SU-DHL-6 (cell line): ENCODE measurements around the gene PRKD1.
A peak's percentile ranks its signal among the peaks of the same experiment; 100 is the strongest.

Experiments
- H2AFZ ChIP-seq: fragments of 200-600 bp; sonication (generic); 2 replicates; pipeline ENCODE4 v1.6.1; 2014; ENCODE audit warnings: low read depth, mild to moderate bottlenecking, moderate library complexity, mixed read lengths, antibody characterized with exemption, low read length; ENCODE audit not compliant: severe bottlenecking
- H3F3A ChIP-seq: fragments of 200-600 bp; shearing (Covaris generic); 2 replicates; pipeline ENCODE4 v1.6.0; 2016; ENCODE audit warnings: antibody characterized with exemption, mild to moderate bottlenecking; ENCODE audit not compliant: insufficient read depth
- H3K27ac ChIP-seq: fragments of 200-600 bp; sonication (generic); 2 replicates; pipeline ENCODE4 v1.5.1; 2016; ENCODE audit warnings: low read depth, mild to moderate bottlenecking, low read length, moderate library complexity, mixed read lengths
- H3K27me3 ChIP-seq: fragments of 200-600 bp; sonication (generic), shearing (Covaris generic); 2 replicates; pipeline ENCODE4 v1.6.0; 2014; ENCODE audit warnings: mild to moderate bottlenecking, low read length
- H3K36me3 ChIP-seq: fragments of 200-600 bp; sonication (generic); 2 replicates; pipeline ENCODE4 v1.6.1; 2014; ENCODE audit warnings: mild to moderate bottlenecking, low read length, mixed read lengths
- H3K4me2 ChIP-seq: fragments of 300-600, 200-600 bp; shearing (Covaris generic), sonication (generic); 2 replicates; pipeline ENCODE4 v1.6.0; 2014; ENCODE audit warnings: low read length, low read depth, mild to moderate bottlenecking; ENCODE audit not compliant: poor library complexity, severe bottlenecking
- H3K4me3 ChIP-seq: fragments of 200-600 bp; sonication (generic); 2 replicates; pipeline ENCODE4 v1.5.1; 2014; ENCODE audit warnings: antibody characterized with exemption, low read length, mild to moderate bottlenecking, mixed read lengths; ENCODE audit not compliant: insufficient read depth, poor library complexity, severe bottlenecking
- H3K79me2 ChIP-seq: fragments of 200-600 bp; sonication (generic); 2 replicates; pipeline ENCODE4 v1.6.1; 2014; ENCODE audit warnings: mild to moderate bottlenecking, low read length, moderate library complexity; ENCODE audit not compliant: insufficient read depth
- H3K9ac ChIP-seq: fragments of 200-600 bp; sonication (generic); 2 replicates; pipeline ENCODE4 v1.7.0; 2014; ENCODE audit warnings: mild to moderate bottlenecking, low read length
- H3K9me2 ChIP-seq: fragments of 200-600 bp; sonication (generic); replicated peaks from 2 replicates; pipeline ENCODE4 v1.6.1; 2014; ENCODE audit warnings: low read length; ENCODE audit not compliant: insufficient read depth
- H3K9me3 ChIP-seq: fragments of 200-600 bp; sonication (generic); 2 replicates; pipeline ENCODE4 v1.6.1; 2014; ENCODE audit warnings: low read length, mixed read lengths; ENCODE audit not compliant: insufficient read depth
- H4K20me1 ChIP-seq: fragments of 200-600 bp; sonication (generic); 2 replicates; pipeline ENCODE4 v1.6.1; 2014; ENCODE audit warnings: low read depth, mild to moderate bottlenecking, antibody characterized with exemption, low read length, moderate library complexity, mixed read lengths
- CTCF ChIP-seq: fragments of 200-600 bp; sonication (generic); IDR thresholded peaks from one replicate; pipeline ENCODE4 v1.5.1; 2017; ENCODE audit warnings: antibody characterized with exemption, mild to moderate bottlenecking, low read length, moderate library complexity; ENCODE audit not compliant: insufficient read depth, poor library complexity, severe bottlenecking
- EZH2phosphoT487 ChIP-seq: fragments of 200-600 bp; sonication (generic), shearing (Covaris generic); conservative IDR thresholded peaks from 2 replicates; pipeline ENCODE4 v1.6.1; 2018; ENCODE audit warnings: mild to moderate bottlenecking, antibody characterized with exemption, low read length, moderate library complexity, mixed read lengths

The PRKD1 gene

GRCh38 chr14:29918981-29919380 is 8.7 kb downstream of the PRKD1 start:
- TF ChIP-seq EZH2phosphoT487: no peak
- TF ChIP-seq CTCF: no peak
- no peak overlapping the region for H3K27ac ChIP-seq
- H3K9ac ChIP-seq: no peak overlapping the region
- no peaks in the 10 kb centered on the region for H3F3A ChIP-seq
- no peaks in the 10 kb centered on the region for H4K20me1 ChIP-seq
- no peaks in the 10 kb centered on the region for H3K27me3 ChIP-seq
- H3K9me3 ChIP-seq: no peaks in the 10 kb centered on the region
- no peaks in the 10 kb centered on the region for H3K79me2 ChIP-seq
- H3K4me3 ChIP-seq: no peak overlapping the region
- H2AFZ ChIP-seq: peak overlapping the region; percentile 41
- H3K9me2 ChIP-seq: no peaks in the 10 kb centered on the region
- no peaks in the 10 kb centered on the region for H3K36me3 ChIP-seq
- H3K4me2 ChIP-seq: no peak overlapping the region

- Histone ChIP-seq H3K9me3 (no peaks in the 10 kb centered on the region), H3K27ac (no peak overlapping the region), H3K79me2 (no peaks in the 10 kb centered on the region), H2AFZ (no peak overlapping the region), H3K36me3 (no peaks in the 10 kb centered on the region), H3F3A (no peaks in the 10 kb centered on the region), H4K20me1 (no peaks in the 10 kb centered on the region), H3K27me3 (no peaks in the 10 kb centered on the region), H3K9me2 (no peaks in the 10 kb centered on the region), H3K4me2 (no peak overlapping the region), H3K9ac (no peak overlapping the region), H3K4me3 (no peak overlapping the region)
- TF ChIP-seq EZH2phosphoT487 (no peak), CTCF (no peak)
These were observed 14.1 kb downstream of the PRKD1 start for GRCh38 chr14:29913566-29913965.

GRCh38 chr14:29911810-29912209 is 15.8 kb downstream of the PRKD1 start:
- H3K9ac ChIP-seq: no peak overlapping the region
- no peaks in the 10 kb centered on the region for H3K9me3 ChIP-seq
- H3K79me2 ChIP-seq: no peaks in the 10 kb centered on the region
- no peak overlapping the region for H3K4me2 ChIP-seq
- no peak overlapping the region for H3K27ac ChIP-seq
- H3K9me2 ChIP-seq: no peaks in the 10 kb centered on the region
- H3K36me3 ChIP-seq: no peaks in the 10 kb centered on the region
- no peaks in the 10 kb centered on the region for H3K27me3 ChIP-seq
- TF ChIP-seq CTCF: no peak
- no peak for TF ChIP-seq EZH2phosphoT487
- H4K20me1 ChIP-seq: no peaks in the 10 kb centered on the region
- no peaks in the 10 kb centered on the region for H3F3A ChIP-seq
- no peak overlapping the region for H3K4me3 ChIP-seq
- no peak overlapping the region for H2AFZ ChIP-seq
